Tibial artery (tissue), 4 donors: ENCODE measurements around the gene RPL18.

ENCODE experiments used
- DNase-seq, 2 donors: peaks; one replicate each; pipeline ENCODE4 v3.0.0-alpha.2; 2019
- H3K27ac ChIP-seq, 2 donors: fragments of 200-600 bp; sonication (generic) in 1 of 2; 1 replicate in 1 of 2; 2 replicates in 1 of 2; pipeline ENCODE4 v1.5.1; 2018 to 2019; ENCODE audit warnings: mild to moderate bottlenecking in 1 of 2
- H3K27me3 ChIP-seq, 2 donors: fragments of 200-600 bp; sonication (generic) in 1 of 2; one replicate each; pipeline versions ENCODE4 v1.5.1 to v1.6.0; 2016 to 2019
- H3K36me3 ChIP-seq, 3 donors: fragments of 200-600 bp; sonication (generic) in 2 of 3; one replicate each; pipeline ENCODE4 v1.5.1; 2016 to 2019; ENCODE audit warnings: mild to moderate bottlenecking in 2 of 3
- H3K4me1 ChIP-seq, 4 donors: fragments of 200-600 bp; sonication (generic) in 2 of 4; 1 replicate in 3 of 4; 2 replicates in 1 of 4; pipeline ENCODE4 v1.5.1; 2016 to 2019
- H3K4me3 ChIP-seq, 2 donors: fragments of 200-600 bp; sonication (generic) in 1 of 2; 1 replicate in 1 of 2; 2 replicates in 1 of 2; pipeline ENCODE4 v1.5.1; 2018 to 2019; ENCODE audit warnings: mild to moderate bottlenecking in 2 of 2
- H3K9me3 ChIP-seq, 3 donors: fragments of 200-600 bp; sonication (generic) in 1 of 3; one replicate each; pipeline ENCODE4 v1.5.1; 2016 to 2019
- intact Hi-C: fragments of 100-400 bp; cut with DNase I; formaldehyde crosslinking; loops from one replicate; pipeline ENCODE4 v1.15.0; 2023; ENCODE audit warnings: low total_unique reads
- TF ChIP-seq, protein P1 (sequence below), 2 experiments: fragments of 200-600 bp in 1 of 2; fragments of 450-650 bp in 1 of 2; IDR thresholded peaks; one replicate each; pipeline ENCODE4 v1.5.1; 2017 to 2019; ENCODE audit warnings: antibody characterized with exemption in 2 of 2, mild to moderate bottlenecking in 1 of 2, moderate library complexity in 1 of 2

RPL18 gene

GRCh38 chr19:48596679-48597465 is 22.1 kb downstream of the RPL18 start:
- no peaks in the 10 kb centered on the region for H3K9me3 ChIP-seq
- H3K36me3 ChIP-seq, result no peaks in the 10 kb centered on the region
- TF ChIP-seq, protein P1, sequence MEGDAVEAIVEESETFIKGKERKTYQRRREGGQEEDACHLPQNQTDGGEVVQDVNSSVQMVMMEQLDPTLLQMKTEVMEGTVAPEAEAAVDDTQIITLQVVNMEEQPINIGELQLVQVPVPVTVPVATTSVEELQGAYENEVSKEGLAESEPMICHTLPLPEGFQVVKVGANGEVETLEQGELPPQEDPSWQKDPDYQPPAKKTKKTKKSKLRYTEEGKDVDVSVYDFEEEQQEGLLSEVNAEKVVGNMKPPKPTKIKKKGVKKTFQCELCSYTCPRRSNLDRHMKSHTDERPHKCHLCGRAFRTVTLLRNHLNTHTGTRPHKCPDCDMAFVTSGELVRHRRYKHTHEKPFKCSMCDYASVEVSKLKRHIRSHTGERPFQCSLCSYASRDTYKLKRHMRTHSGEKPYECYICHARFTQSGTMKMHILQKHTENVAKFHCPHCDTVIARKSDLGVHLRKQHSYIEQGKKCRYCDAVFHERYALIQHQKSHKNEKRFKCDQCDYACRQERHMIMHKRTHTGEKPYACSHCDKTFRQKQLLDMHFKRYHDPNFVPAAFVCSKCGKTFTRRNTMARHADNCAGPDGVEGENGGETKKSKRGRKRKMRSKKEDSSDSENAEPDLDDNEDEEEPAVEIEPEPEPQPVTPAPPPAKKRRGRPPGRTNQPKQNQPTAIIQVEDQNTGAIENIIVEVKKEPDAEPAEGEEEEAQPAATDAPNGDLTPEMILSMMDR (IDR thresholded peaks at IDR 0.05), result no peak
- no peaks in the 10 kb centered on the region for H3K4me1 ChIP-seq
- intact Hi-C loops, result no loop called here
- H3K27me3 ChIP-seq, result peaks cover 0 to 50% of the 10 kb centered on the region in 2 donors
- no peak for DNase-seq
- H3K4me3 ChIP-seq, result no peak overlapping the region
- H3K27ac ChIP-seq, result no peak overlapping the region

DNA sequence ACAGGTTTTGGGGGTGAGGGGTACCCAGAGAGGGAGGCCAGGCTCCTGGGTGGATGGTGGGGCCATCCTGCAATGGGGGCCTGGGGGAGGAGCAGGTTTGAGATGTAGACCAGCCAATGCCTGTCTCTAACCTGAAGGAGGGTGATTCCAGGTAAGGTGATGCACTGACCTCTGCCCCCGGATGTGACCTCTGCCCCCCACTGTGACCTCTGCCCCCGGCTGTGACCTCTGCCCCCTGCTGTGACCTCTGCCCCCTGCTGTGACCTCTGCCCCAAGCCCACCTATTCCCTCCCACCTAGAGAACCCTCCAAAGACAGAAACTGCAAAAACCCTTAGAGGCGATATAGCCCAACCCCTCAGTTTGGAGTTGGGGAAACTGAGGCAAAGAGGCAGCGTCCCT is 22.7 kb downstream of the RPL18 start:
- no peaks in the 10 kb centered on the region for H3K9me3 ChIP-seq
- H3K4me3 ChIP-seq, result no peak overlapping the region
- intact Hi-C loops, result no loop called here
- TF ChIP-seq, protein P1 (IDR thresholded peaks at IDR 0.05), result no peak
- no peaks in the 10 kb centered on the region for H3K36me3 ChIP-seq
- no peak overlapping the region for H3K27ac ChIP-seq
- no peak for DNase-seq
- H3K4me1 ChIP-seq, result no peaks in the 10 kb centered on the region
- H3K27me3 ChIP-seq, result peaks cover 0 to 48% of the 10 kb centered on the region in 2 donors

DNA sequence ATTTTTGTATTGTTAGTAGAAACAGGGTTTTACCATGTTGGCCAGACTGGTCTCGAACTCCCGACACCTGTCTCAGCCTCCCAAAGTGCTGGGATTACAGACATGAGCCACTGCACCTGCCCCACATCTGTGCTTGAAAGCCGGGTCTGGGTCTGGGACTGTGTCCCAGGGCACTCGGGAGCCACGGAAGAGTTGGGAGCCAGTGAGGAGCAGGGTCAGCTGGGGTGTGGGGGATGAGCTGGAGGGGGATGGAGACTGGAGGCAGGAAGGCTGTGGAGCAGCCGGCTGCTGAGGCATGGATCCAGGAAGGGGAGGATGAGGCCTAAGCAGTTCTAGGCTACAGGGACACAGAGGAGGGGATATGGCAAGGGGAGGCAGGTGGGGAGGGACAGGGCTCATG is 23.1 kb downstream of the RPL18 start:
- Histone ChIP-seq H3K27me3 (peaks cover 0 to 45% of the 10 kb centered on the region in 2 donors), H3K36me3 (no peaks in the 10 kb centered on the region), H3K27ac (no peak overlapping the region), H3K4me1 (no peaks in the 10 kb centered on the region), H3K4me3 (no peak overlapping the region), H3K9me3 (no peaks in the 10 kb centered on the region)
- no peak for DNase-seq
- TF ChIP-seq, protein P1 (IDR thresholded peaks at IDR 0.05), result no peak
- intact Hi-C loops, result no loop called here

DNA sequence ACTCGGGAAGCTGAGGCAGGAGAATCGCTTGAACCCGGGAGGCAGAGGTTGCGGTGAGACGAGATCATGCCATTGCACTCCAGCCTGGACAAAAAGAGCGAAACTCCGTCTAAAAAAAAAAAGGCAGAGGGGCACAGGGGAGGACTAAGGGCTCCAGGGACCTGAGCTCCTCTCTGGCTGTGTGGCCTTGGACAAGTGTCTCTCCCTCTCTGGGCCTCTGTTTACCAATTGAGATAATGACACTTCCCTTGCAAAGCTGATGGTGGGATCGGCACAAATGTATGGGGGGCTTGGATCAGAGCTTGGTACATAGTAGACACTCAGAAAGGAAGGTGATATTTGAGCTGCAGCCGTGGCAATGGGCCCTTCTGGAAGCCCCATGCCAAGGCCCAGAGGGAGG is 23.8 kb downstream of the RPL18 start:
- Histone ChIP-seq H3K36me3 (no peaks in the 10 kb centered on the region), H3K4me1 (no peaks in the 10 kb centered on the region)
- intact Hi-C loops, result no loop called here

GRCh38 chr19:48591021-48591420 is 28.0 kb downstream of the RPL18 start:
- H3K9me3 ChIP-seq, result no peaks in the 10 kb centered on the region
- TF ChIP-seq, protein P1 (IDR thresholded peaks at IDR 0.05), result no peak
- H3K36me3 ChIP-seq, result no peaks in the 10 kb centered on the region
- peaks cover 0 to 32% of the 10 kb centered on the region in 2 donors for H3K27me3 ChIP-seq
- intact Hi-C loops, result no loop called here
- no peak overlapping the region for H3K4me3 ChIP-seq
- no peak overlapping the region for H3K27ac ChIP-seq
- DNase-seq, result no peak
- peaks cover 0 to 9% (median 4%) of the 10 kb centered on the region in 4 donors for H3K4me1 ChIP-seq

More for the DNA sequence above, 23.8 kb downstream of the RPL18 start:
- TF ChIP-seq, protein P1 (IDR thresholded peaks at IDR 0.05), result no peak
- Histone ChIP-seq H3K9me3 (no peaks in the 10 kb centered on the region), H3K27ac (no peak overlapping the region), H3K27me3 (peaks cover 0 to 45% of the 10 kb centered on the region in 2 donors), H3K4me3 (no peak overlapping the region)
- no peak for DNase-seq
